Breast epithelium (tissue), 3 donors: ENCODE results near the gene TENM4.

Source experiments
- POLR2A ChIP-seq: fragments of 450-650 bp; IDR thresholded peaks from one replicate; pipeline ENCODE4 v1.6.1; 2016; ENCODE audit warnings: antibody characterized with exemption, mild to moderate bottlenecking, moderate library complexity
- TF ChIP-seq, protein P1 (sequence below), 3 donors: fragments of 450-650 bp; IDR thresholded peaks; one replicate each; pipeline ENCODE4 v1.5.1; 2016 to 2017; ENCODE audit warnings: antibody characterized with exemption in 3 of 3, mild to moderate bottlenecking in 3 of 3, moderate library complexity in 3 of 3

DNA sequence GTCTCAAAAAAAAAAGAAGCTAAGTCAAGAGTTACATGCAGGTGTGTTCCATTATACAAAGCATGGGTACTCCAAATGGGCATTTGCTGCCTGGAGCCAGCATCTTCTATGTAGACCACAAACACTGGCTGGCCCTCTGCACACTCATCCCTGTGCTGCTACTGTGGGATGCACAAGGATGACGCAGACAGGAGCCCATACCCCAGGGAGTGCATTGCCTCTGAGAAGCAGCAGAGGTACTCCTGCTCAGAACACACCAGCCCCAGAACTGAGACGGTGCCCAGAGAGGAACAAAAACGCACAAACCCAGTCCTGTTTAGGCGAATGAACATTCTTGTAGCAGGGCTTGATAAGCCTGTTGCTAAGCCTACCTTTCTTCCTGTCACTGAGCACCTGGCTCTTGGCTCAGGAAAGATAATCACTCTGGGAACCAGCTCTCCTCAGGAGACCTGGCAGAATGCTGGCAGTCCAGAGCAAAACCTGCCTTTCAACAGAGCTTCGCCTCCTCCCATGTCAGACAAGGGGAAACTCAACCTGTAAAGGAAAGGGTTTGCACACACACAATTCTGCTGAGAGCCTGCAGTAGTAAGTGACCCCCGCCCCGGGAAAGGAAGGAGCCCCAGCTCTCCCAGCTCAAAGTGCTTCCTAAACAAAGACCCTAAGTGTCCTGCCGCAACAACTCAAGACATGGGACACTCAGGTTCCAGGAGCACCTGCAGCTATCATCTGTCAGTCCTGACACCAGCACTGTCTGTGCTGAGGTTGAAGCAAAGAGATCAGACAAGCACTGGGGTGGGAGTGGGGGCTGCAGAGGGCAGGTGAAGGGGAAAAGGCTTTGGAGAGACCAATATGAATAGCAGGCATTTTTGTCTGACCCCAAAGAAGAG, 145.7 kb downstream of the TENM4 start:
- TF ChIP-seq, protein P1, sequence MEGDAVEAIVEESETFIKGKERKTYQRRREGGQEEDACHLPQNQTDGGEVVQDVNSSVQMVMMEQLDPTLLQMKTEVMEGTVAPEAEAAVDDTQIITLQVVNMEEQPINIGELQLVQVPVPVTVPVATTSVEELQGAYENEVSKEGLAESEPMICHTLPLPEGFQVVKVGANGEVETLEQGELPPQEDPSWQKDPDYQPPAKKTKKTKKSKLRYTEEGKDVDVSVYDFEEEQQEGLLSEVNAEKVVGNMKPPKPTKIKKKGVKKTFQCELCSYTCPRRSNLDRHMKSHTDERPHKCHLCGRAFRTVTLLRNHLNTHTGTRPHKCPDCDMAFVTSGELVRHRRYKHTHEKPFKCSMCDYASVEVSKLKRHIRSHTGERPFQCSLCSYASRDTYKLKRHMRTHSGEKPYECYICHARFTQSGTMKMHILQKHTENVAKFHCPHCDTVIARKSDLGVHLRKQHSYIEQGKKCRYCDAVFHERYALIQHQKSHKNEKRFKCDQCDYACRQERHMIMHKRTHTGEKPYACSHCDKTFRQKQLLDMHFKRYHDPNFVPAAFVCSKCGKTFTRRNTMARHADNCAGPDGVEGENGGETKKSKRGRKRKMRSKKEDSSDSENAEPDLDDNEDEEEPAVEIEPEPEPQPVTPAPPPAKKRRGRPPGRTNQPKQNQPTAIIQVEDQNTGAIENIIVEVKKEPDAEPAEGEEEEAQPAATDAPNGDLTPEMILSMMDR (IDR thresholded peaks at IDR 0.05) = no peak
- no peak for TF ChIP-seq POLR2A
